Activated naive CD8-positive, alpha-beta T cell treated with anti-CD3 and anti-CD28 coated beads for 36 hours (primary cell): Measurements from ENCODE around the gene LYPLA2. TPM values are rescaled to one million over a fixed set of nuclear protein-coding genes. Genes with fewer than 3 reads are reported as not detected.

ENCODE experiments used
- DNase-seq: peaks from one replicate; pipeline ENCODE4 v3.0.0; 2021
- H3K27ac Mint-ChIP-seq: one replicate; pipeline ENCODE4 v1.8.0; 2022; ENCODE audit warnings: mild to moderate bottlenecking, moderate library complexity, mixed read lengths
- H3K27me3 Mint-ChIP-seq: one replicate; pipeline ENCODE4 v1.8.0; 2022; ENCODE audit warnings: mild to moderate bottlenecking, mixed read lengths
- H3K36me3 Mint-ChIP-seq: one replicate; pipeline ENCODE4 v1.8.0; 2021; ENCODE audit warnings: mild to moderate bottlenecking, mixed read lengths
- H3K4me1 Mint-ChIP-seq: one replicate; pipeline ENCODE4 v1.8.0; 2021; ENCODE audit warnings: mixed read lengths
- H3K4me3 Mint-ChIP-seq: one replicate; pipeline ENCODE4 v1.8.0; 2022; ENCODE audit warnings: mild to moderate bottlenecking, moderate library complexity, mixed read lengths
- H3K9me3 Mint-ChIP-seq: one replicate; pipeline ENCODE4 v1.8.0; 2022; ENCODE audit warnings: mixed read lengths
- total RNA-seq, 2 experiments: library from RNA; stranded (reverse); gene quantifications; one replicate each; pipeline ENCODE4 v1.2.3, GENCODE V29; 2021

LYPLA2 gene
- total RNA-seq = 10 to 100 TPM; 76.8 to 79.5 TPM

DNA sequence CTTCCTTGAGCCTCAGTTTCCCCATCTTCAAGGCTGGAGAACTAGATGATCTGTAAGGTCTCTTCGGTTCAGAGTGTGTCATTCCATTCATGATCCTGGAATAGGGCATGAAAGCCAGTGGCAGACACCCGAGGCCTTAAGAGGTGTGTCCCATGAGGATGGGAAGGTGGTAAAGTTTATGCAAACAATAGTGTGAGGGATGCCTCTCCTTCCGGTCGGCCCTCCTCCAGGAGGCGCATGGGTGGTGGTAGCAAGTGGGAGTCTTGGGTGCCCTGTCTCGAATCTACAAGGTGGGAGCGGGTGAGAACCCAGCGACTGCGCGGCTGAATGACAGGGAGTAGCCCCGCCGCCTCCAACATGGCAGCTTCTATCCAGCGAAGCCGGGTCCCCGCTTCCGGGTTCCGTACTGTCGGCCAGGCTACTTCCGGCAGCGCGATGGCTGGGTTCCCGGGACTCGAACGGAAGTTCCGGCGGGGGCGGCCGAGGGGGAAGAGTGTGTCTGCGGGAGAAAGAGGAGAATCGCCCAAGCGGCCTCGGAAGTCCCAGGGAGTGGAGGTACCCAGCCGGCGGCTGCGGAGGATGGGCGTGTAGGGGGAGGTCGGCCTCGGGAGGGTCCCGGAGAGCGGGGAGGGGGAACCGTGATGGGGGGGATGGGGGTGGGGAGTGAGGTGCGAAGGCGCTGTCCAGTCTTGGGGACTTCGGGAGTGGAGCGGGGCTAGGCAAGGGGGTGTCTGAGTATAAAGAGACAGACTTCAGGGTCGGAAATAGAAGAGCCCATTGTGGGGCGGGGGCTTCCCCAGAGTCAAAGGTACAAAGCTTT is at the start of gene LYPLA2:
TSS of gene LYPLA2 (plus strand) at position 450 of the 820 bp plus-strand sequence. CDS start 1,538 bp downstream, outside the sequence.
- Mint-ChIP-seq H3K4me3 (peak within 1 kb of the TSS; percentile 94), H3K9me3 (no peaks in the 10 kb centered on the region), H3K27ac (peak within 1 kb of the TSS; percentile 94), H3K36me3 (peaks cover 14% of the 10 kb centered on the region), H3K27me3 (no peaks in the 10 kb centered on the region), H3K4me1 (peaks cover 20% of the 10 kb centered on the region)
- DNase-seq = peak; percentile 91

GRCh38 chr1:23741609-23742008 is 49.3 kb upstream of the LYPLA2 start:
- H3K4me3 Mint-ChIP-seq = peak overlapping the region; percentile 35
- peaks cover 15% of the 10 kb centered on the region for H3K36me3 Mint-ChIP-seq
- no peak overlapping the region for H3K27ac Mint-ChIP-seq

DNA sequence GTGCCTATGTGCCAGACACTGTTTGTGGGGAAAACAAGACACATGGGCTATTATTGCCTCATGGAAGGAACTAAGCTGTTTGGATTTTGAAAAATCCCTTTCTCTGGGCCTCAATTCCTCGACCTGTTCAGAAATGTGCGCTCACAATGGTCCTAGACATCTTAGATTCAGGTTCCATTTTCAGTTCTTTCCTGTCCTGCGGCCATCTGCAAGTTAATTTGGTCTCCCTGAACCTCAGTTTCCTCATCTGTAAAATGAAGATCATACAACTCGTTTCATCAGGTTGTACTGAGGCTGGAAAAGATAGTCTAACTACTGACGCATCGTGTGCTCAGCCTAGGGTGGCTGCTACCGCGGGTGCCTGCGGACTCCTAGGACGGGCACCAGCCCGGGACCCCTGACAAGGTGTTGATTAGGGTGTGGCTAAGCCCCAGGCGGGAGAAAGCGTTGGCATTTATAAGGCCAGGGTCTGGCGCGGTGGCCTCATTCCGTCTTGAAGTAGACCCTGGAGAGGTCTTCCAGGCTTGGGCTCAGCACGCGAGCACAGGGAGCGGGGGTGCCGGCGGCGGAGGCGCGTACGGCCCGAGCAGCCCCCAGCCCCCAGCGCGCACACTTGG is 48.2 kb upstream of the LYPLA2 start:
- no peaks in the 10 kb centered on the region for H3K27me3 Mint-ChIP-seq

More at GRCh38 chr1:23741609-23742008, 49.3 kb upstream of the LYPLA2 start:
- no peaks in the 10 kb centered on the region for H3K9me3 Mint-ChIP-seq
- no peaks in the 10 kb centered on the region for H3K27me3 Mint-ChIP-seq
- peaks cover 28% of the 10 kb centered on the region for H3K4me1 Mint-ChIP-seq
- DNase-seq = no peak

GRCh38 chr1:23743287-23744152 is 47.4 kb upstream of the LYPLA2 start, which contains the start of gene ELOA:
ELOA (plus strand) TSS chr1:23743471; CDS start chr1:23743504, 33 bp downstream.
- peaks cover 43% of the 10 kb centered on the region for H3K4me1 Mint-ChIP-seq
- peak; percentile 86 for DNase-seq
- no peaks in the 10 kb centered on the region for H3K9me3 Mint-ChIP-seq
- H3K4me3 Mint-ChIP-seq = peak within 1 kb of the TSS; percentile 93
- H3K27me3 Mint-ChIP-seq = no peaks in the 10 kb centered on the region
- H3K36me3 Mint-ChIP-seq = peaks cover 19% of the 10 kb centered on the region
- H3K27ac Mint-ChIP-seq = peak within 1 kb of the TSS; percentile 89

More for the DNA sequence above, 48.2 kb upstream of the LYPLA2 start:
- Mint-ChIP-seq H3K27ac (peak overlapping the region; percentile 87), H3K4me1 (peaks cover 36% of the 10 kb centered on the region), H3K36me3 (peaks cover 19% of the 10 kb centered on the region), H3K4me3 (peak overlapping the region; percentile 87), H3K9me3 (no peaks in the 10 kb centered on the region)
- no peak for DNase-seq

DNA sequence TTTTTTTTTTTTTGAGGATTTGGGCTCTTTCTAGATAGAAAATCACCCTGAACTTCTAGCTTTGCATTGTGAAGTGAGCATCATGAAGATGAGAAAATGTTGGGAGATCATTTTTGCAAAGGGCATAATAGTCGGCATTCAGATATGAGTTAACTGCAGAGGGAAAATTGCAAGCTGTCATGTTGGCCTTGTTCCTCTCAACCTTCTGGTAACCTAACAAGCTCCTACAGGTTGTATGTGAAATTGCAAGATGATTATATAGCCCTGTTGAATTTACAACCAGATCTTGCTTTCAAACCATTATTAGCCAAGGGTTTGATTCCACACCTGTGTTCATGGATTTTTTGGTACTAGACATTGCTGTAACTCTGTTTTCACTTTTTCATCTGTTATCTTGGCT is 45.4 kb upstream of the LYPLA2 start:
- Mint-ChIP-seq H3K9me3 (no peaks in the 10 kb centered on the region), H3K4me3 (peak overlapping the region; percentile 93), H3K36me3 (peaks cover 22% of the 10 kb centered on the region), H3K27ac (no peak overlapping the region), H3K27me3 (no peaks in the 10 kb centered on the region), H3K4me1 (peaks cover 45% of the 10 kb centered on the region)
- no peak for DNase-seq

GRCh38 chr1:23748016-23748415 is 42.9 kb upstream of the LYPLA2 start:
- Mint-ChIP-seq H3K27ac (peak overlapping the region; percentile 49), H3K4me1 (peaks cover 37% of the 10 kb centered on the region), H3K9me3 (no peaks in the 10 kb centered on the region), H3K36me3 (peaks cover 30% of the 10 kb centered on the region), H3K27me3 (no peaks in the 10 kb centered on the region), H3K4me3 (no peak overlapping the region)
- no peak for DNase-seq

- Mint-ChIP-seq H3K27ac (no peak overlapping the region), H3K36me3 (peaks cover 31% of the 10 kb centered on the region)
Observed at GRCh38 chr1:23751050-23751814, 39.7 kb upstream of the LYPLA2 start.

DNA sequence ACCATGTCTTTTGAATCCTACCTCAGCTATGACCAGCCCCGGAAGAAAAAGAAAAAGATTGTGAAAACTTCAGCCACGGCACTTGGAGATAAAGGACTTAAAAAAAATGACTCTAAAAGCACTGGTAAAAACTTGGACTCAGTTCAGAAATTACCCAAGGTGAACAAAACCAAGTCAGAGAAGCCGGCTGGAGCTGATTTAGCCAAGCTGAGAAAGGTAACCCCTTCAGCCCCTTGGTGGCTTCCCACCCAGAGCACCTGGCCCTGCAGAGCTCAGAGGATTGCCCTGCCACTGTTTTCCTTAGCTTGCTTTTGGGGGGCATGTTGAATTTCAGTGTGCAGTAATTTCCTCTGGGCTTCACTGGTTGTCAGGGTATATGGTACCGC is 39.1 kb upstream of the LYPLA2 start:
- Mint-ChIP-seq H3K9me3 (no peaks in the 10 kb centered on the region), H3K27ac (no peak overlapping the region), H3K4me3 (no peak overlapping the region), H3K36me3 (peaks cover 27% of the 10 kb centered on the region), H3K4me1 (peaks cover 19% of the 10 kb centered on the region), H3K27me3 (no peaks in the 10 kb centered on the region)
- no peak for DNase-seq

More at GRCh38 chr1:23751050-23751814, 39.7 kb upstream of the LYPLA2 start:
- Mint-ChIP-seq H3K4me3 (no peak overlapping the region), H3K4me1 (peaks cover 22% of the 10 kb centered on the region), H3K27me3 (no peaks in the 10 kb centered on the region), H3K9me3 (no peaks in the 10 kb centered on the region)
- peak; percentile 25 for DNase-seq

DNA sequence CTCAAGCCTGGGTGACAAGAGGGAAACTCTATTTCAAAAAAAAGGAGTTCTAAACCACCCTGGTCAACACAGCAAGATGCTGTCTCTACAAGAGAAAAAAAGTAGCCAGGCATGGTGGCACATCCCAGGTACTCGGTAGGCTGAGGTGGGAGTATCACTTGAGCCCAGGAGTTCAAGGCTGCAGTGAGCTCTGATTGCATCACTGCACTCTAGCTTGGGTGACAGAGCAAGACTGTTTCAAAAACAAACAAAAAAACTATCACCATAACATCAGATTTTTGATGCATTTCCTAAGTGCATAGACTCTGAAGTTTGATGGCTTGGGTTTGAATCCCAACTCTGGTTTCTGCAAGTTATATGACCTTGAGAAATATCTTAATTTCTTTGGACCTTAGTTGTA is 38.0 kb upstream of the LYPLA2 start:
- DNase-seq = no peak
- Mint-ChIP-seq H3K27ac (peak overlapping the region; percentile 34), H3K4me1 (peaks cover 8% of the 10 kb centered on the region), H3K27me3 (no peaks in the 10 kb centered on the region), H3K36me3 (peaks cover 25% of the 10 kb centered on the region), H3K4me3 (no peak overlapping the region), H3K9me3 (no peaks in the 10 kb centered on the region)

DNA sequence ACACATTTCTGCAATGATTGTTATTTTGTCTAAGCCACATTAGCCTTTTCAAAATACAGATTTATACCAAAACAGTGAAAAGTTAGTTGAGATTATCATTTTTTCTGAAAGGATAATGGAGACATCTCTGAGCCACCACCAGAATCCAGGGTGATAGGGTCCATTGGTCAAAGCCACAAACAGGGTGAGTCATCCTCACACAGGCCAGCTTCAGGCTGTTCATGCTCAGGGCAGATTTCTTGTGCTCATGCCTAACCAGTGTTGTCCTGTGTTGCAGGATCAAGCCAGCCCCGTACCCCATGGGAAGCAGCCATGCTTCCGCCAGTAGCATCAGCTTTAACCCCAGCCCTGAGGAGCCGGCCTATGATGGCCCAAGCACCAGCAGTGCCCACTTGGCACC is 34.3 kb upstream of the LYPLA2 start:
- Mint-ChIP-seq H3K36me3 (peaks cover 17% of the 10 kb centered on the region), H3K9me3 (no peaks in the 10 kb centered on the region), H3K4me3 (no peak overlapping the region), H3K4me1 (peaks cover 6% of the 10 kb centered on the region), H3K27ac (no peak overlapping the region), H3K27me3 (no peaks in the 10 kb centered on the region)
- no peak for DNase-seq

GRCh38 chr1:23757812-23758211 is 33.1 kb upstream of the LYPLA2 start:
- Mint-ChIP-seq H3K27ac (no peak overlapping the region), H3K4me3 (no peak overlapping the region), H3K4me1 (peaks cover 6% of the 10 kb centered on the region), H3K36me3 (peaks cover 17% of the 10 kb centered on the region), H3K9me3 (no peaks in the 10 kb centered on the region), H3K27me3 (no peaks in the 10 kb centered on the region)
- no peak for DNase-seq

- Mint-ChIP-seq H3K9me3 (no peaks in the 10 kb centered on the region), H3K36me3 (peaks cover 13% of the 10 kb centered on the region), H3K4me3 (no peak overlapping the region), H3K27ac (peak overlapping the region; percentile 25), H3K4me1 (peaks cover 6% of the 10 kb centered on the region), H3K27me3 (no peaks in the 10 kb centered on the region)
- DNase-seq = no peak
Observed at GRCh38 chr1:23759277-23759676, 31.7 kb upstream of the LYPLA2 start.

- Mint-ChIP-seq H3K9me3 (no peaks in the 10 kb centered on the region), H3K4me3 (no peak overlapping the region), H3K36me3 (peaks cover 13% of the 10 kb centered on the region), H3K27me3 (no peaks in the 10 kb centered on the region), H3K27ac (no peak overlapping the region), H3K4me1 (peaks cover 6% of the 10 kb centered on the region)
- no peak for DNase-seq
Observed at GRCh38 chr1:23763041-23763577, 27.8 kb upstream of the LYPLA2 start.

DNA sequence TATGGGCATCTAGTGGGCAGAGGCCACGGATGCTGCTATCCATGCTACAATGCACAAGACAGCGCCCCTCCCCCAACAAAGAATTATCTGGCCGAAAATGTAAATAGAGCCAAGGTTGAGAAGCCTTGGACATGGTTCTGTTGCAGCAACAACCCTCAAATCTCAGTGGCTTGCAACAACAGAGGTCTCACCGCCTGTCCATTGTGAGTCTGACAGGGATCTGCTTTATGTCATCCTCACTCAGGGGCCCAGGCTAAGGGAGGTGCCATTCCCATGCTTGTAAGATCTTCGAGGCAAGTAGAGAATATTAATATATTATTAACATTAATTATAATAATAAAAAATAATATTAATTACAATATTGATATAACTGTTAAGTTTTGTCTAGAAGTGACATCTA is 22.2 kb upstream of the LYPLA2 start:
- Mint-ChIP-seq H3K36me3 (peaks cover 11% of the 10 kb centered on the region), H3K27ac (no peak overlapping the region), H3K9me3 (no peaks in the 10 kb centered on the region), H3K4me1 (peaks cover 8% of the 10 kb centered on the region), H3K4me3 (no peak overlapping the region), H3K27me3 (no peaks in the 10 kb centered on the region)
- no peak for DNase-seq
